Inflammatory macrophage treated with lipopolysaccharide for 1 hour (primary cell): ENCODE results near the gene HTT.
"Not testable (repeated sequence)": the region's sequence is repeated elsewhere in the genome, so short reads cannot be mapped to it uniquely, and the experiment has no call there.

ENCODE experiments used
- DNase-seq, 2 donors: peaks; one replicate each; pipeline ENCODE4 v3.0.0-alpha.2; 2020 to 2022

The HTT gene

GRCh38 chr4:3124070-3124767, 49.7 kb downstream of the HTT start:
- no peak for DNase-seq

- DNase-seq = peak; percentile 27 to 58
Observed at GRCh38 chr4:3127112-3127511, 52.6 kb downstream of the HTT start.

GRCh38 chr4:3128058-3128457, 53.6 kb downstream of the HTT start:
- DNase-seq = no peak

GRCh38 chr4:3128976-3129375, 54.5 kb downstream of the HTT start:
- no peak for DNase-seq

GRCh38 chr4:3130201-3130600, 55.7 kb downstream of the HTT start:
- DNase-seq = no peak

GRCh38 chr4:3130826-3131225, 56.3 kb downstream of the HTT start:
- DNase-seq = no peak

GRCh38 chr4:3134201-3134600, 59.7 kb downstream of the HTT start:
- no peak for DNase-seq

- DNase-seq = no peak
Observed at GRCh38 chr4:3135155-3136011, 60.9 kb downstream of the HTT start.

- DNase-seq = peak in 1 of 2 donors; percentile 7
Observed at GRCh38 chr4:3136454-3136853, 62.0 kb downstream of the HTT start.

- DNase-seq = no peak
Observed at GRCh38 chr4:3137908-3138307, 63.4 kb downstream of the HTT start.

- no peak for DNase-seq
Observed at GRCh38 chr4:3145234-3145924, 70.9 kb downstream of the HTT start.

GRCh38 chr4:3148926-3149325, 74.4 kb downstream of the HTT start:
- DNase-seq = no peak

- not testable (repeated sequence) for DNase-seq
Observed at GRCh38 chr4:3151238-3151637, 76.8 kb downstream of the HTT start.

- no peak for DNase-seq
Observed at GRCh38 chr4:3157366-3157765, 82.9 kb downstream of the HTT start.

GRCh38 chr4:3158841-3159240, 84.4 kb downstream of the HTT start:
- DNase-seq = no peak

GRCh38 chr4:3160438-3160837, 86.0 kb downstream of the HTT start:
- DNase-seq = peak; percentile 77 to 89

GRCh38 chr4:3161044-3161443, 86.6 kb downstream of the HTT start:
- not testable (repeated sequence) for DNase-seq

- not testable (repeated sequence) for DNase-seq
Observed at GRCh38 chr4:3166434-3166833, 92.0 kb downstream of the HTT start.

GRCh38 chr4:3168029-3168428, 93.5 kb downstream of the HTT start:
- DNase-seq = no peak

GRCh38 chr4:3174371-3175338, 100.2 kb downstream of the HTT start:
- no peak for DNase-seq

- no peak for DNase-seq
Observed at GRCh38 chr4:3176367-3177229, 102.1 kb downstream of the HTT start.
